NCI-H2227 treated with DMSO at 0.1 percent for 48 hours (cell line): ENCODE data around the gene PXYLP1.
A peak's percentile ranks its signal among the peaks of the same experiment; 100 is the strongest.
"Not testable (repeated sequence)": the region's sequence is repeated elsewhere in the genome, so short reads cannot be mapped to it uniquely, and the experiment has no call there.

Experiments
- DNase-seq: peaks from one replicate; lab custom pipeline; 2025; lab: John Stamatoyannopoulos, UW

Gene PXYLP1

GRCh38 chr3:141231101-141231951, at the start of gene PXYLP1:
Gene PXYLP1, plus strand, starts transcription at chr3:141231825. Its CDS starts 28,351 bp downstream, at chr3:141260176.
- peak; percentile 69 for DNase-seq

DNA sequence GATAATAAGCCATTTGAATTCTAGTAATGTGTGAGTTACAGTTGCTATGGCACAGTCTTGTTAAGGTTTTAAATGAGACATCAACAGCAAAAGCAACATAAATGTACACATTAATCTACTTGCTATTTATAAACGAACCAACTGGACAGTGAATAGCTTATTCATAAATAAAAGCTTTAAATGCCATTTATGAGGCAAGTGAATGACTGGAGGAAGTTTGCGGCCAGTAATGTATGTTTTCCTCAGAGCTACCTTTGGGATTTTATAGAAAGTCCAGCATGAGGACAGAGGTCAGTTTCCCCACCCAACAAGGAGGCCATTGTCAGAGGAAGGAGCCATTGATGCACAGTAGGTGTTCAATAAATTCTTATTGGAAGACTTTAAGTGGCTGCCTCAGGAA, 48.0 kb upstream of the PXYLP1 start:
- DNase-seq = no peak

DNA sequence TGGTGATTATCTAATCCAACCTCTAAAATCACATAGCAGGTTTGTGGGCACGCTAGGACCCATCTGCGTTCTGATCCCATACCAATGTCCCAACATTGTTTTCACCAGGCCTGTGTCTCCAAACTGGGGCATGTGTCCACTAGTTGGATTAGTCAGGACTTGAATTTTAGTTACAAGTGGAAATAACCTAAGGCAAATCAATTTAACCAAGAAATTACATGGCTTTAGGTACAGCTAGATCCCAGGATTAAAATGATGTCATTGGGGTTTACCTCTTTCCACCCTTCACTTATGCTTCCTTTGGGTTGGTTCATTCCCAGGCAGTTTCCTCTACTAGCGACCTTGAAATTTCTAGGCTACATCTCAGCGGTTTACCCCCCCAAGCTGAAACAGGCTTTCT, 47.2 kb upstream of the PXYLP1 start:
- no peak for DNase-seq

DNA sequence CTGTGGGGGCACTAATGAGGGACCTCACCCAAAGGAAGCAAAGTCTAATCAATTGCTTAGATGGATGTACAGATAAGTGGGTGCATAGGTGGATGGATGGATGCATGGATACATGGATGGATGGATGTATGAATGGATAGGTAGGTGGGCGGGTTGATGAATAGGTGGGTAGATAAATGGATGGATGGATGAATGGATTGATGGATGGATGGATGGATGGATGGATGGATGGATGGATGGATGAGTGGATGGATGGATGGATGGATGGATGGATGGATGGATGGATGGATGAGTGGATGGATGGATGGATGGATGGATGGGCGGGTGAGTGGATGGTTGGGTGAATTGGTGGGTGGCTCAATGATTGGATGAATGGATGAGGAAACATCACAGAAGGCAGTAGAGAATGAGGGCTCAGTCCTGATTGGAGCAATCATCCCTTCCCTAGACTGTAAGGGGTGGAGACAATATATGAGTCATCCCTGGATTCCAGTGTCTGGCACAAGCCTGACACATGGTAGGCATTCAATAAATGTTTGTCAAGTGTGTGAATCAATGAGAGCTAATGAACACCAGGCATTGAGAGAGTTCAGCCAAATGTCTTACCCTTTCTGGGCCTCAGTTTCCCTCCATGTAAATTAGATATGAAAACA, 40.4 kb upstream of the PXYLP1 start:
- DNase-seq = no peak

DNA sequence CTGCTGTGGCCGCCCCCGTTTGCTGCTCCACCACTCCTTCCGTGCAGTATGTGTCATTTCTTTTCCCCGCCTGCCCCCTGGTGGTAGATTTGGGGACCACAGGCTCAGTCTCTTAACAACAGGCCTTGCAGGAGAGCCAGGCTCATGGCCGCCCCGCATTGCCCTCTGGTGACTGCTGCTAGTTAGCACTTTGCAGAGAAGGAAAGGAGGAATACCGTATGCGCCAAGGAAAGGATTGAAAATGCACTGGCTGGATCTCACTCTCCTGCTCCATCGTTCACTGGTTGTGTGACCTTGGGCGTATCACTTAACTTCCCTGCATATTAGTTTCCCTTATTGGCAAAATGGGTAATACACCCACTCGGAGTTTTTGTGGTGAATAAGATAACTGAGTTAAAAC, 39.3 kb upstream of the PXYLP1 start:
- peak; percentile 91 for DNase-seq

DNA sequence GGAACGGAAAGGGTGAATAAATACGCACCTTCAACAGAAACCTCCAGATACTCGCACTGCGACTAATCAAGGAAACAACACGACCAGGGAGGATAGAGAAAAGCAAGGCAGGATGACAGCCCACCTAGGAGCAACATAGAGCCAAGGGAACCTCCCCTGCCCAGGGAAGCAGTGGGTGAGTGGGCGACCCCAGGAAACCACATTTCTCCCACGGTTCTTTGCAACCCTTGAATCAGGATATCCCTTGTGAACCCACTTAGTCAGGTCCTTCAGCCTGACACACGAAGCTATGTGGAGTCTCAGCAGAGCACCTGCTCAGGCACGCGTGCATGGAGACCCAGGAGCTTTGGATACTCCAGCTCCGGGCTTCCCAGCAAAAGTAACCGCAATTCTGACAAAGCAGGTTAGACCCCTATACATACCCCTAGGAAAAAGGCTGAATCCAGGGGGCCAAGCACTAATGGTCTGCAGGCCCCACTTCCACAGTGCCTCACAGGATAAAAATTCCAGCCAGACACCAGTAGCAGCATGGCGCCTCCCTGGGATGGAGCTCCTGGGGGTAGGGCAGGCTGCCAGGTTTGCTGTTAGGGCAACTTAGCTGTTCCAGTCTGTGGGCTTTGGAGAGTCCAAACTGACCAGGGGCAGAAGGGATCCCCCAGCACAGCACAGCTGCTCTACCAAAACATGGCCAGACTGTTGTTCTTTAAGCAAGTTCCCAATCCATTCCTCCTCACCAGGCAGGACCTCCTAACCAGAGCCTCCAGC, 38.4 kb upstream of the PXYLP1 start:
- no peak for DNase-seq

DNA sequence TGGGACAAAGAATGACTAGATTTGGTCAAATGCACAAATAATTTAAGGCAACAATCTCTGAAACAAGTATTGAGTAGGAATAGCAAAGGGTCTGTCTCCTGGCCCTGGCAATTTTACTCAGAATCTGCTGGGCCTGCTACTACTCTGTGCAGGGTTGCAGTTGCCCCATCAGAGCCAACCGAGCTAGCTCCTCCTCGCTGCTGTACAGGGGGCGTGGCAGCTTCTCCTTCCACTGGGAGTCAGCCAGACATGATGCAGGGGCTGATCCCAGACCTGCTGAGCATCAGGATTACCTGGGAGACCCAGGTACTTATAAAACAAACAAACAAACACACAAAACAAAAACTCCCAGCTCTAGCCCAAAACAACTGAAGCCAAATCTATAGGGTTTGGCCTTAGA, 30.5 kb upstream of the PXYLP1 start:
- no peak for DNase-seq

DNA sequence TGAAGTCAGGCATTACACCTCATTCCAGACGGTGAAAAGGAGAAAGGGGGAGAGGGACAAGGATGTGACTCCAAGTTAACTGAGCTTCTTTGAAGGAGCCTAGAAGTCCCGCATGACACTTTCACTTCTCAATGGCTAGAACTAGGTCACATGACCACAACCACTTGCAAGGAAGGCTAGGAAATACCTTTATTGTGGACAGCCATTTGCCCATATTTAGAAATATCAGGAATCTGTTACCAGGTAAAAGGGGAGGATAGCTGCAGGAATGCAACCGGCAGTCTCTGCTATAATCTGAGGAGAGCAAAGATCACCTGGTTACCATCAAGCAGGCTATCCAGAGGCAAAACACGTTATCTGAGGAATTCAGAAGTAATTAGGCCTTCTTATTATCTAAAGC, 28.9 kb upstream of the PXYLP1 start:
- DNase-seq = no peak

GRCh38 chr3:141203866-141204265, 27.8 kb upstream of the PXYLP1 start:
- DNase-seq = no peak

GRCh38 chr3:141204343-141204742, 27.3 kb upstream of the PXYLP1 start:
- no peak for DNase-seq

- DNase-seq = not testable (repeated sequence)
Observed at GRCh38 chr3:141211306-141211705, 20.3 kb upstream of the PXYLP1 start.

DNA sequence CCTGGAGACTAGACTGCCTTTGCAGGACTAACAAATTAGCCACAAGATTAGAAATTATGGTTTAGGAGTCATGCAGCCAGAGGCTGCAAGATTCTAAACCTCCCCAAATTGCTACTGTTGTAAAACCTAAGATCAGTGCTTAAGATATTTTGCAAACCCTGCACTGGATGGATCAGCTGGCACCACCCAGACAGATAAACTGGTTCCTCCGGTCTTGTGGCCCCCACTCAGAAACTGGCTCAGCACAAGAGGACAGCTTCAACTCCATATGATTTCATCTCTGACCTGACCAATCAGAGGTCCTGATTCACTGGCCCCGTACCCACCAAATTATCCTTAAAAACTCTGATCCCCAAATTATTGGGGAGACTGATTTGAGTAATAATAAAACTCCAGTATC, 19.5 kb upstream of the PXYLP1 start:
- no peak for DNase-seq

DNA sequence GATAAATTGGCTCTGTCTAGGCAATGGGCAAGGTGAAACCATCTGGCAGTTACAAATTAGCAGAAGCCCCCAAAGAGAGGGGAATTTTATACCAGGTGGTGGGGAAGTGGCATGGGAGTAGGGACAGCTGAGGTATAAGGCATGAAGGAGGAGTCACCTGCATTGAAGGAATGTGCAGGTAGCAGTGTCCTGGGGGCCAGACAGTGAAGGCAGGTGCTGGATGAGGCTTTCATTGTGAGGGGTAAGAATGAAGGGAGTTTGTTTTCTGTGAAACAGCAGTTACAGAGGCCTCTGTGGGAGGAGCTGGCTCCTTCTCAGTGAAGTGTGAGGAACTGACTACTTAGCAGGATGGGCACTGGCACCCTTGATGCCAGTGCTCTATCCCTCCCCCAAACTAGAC, 19.1 kb upstream of the PXYLP1 start:
- no peak for DNase-seq

DNA sequence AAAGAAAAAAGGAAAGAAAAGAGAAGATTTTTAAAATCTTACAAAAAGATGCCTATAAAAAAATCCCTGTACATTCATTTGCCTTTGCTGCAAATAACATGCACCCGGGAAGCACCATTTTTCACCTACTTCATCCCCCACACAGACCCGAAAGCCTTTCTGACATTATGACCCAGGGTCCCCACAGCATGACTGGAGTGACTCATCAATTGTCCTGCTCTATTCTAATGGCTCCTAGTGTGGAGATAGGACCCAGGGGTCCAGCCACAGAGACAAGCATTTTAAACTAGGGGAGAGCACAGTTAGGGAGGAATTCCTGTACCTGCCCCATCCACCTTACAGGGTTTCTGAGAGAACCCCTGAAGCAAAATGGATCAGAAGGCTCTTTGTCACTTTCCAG, 14.7 kb upstream of the PXYLP1 start:
- no peak for DNase-seq

GRCh38 chr3:141217389-141217788, 14.2 kb upstream of the PXYLP1 start:
- DNase-seq = no peak

DNA sequence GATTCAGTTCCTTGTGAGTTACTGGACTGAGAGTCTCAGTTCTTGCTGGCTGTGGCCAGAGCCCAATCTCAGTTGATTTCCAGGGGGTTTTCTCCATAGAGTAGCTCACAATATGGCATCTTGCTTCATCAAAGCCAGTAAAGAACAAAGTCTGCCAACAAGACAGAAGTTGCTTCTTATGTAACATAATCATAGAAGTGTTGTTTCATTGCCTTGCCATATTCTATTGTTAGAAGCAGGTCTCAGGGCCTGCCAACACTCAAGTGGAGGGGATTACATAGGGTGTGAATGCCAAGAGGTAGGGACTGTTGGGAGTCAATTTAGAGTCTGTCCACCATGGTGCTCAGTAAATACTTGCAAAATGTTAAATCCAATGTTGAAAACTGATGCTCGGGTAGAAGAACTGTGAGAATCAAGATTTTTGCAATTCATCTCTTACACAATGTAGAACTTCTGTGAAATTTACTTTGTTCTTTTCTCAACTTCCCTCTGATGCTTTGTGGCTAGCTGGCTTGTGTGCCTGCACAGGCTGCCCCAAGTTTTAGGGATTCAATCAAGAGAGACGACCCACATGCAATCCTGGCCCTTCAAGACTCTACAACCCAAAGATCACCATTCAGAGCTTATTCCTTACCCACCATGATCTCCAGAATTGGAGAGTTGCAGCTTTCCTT, 13.3 kb upstream of the PXYLP1 start:
- no peak for DNase-seq

- DNase-seq = no peak
Observed at GRCh38 chr3:141218926-141219325, 12.7 kb upstream of the PXYLP1 start.

GRCh38 chr3:141223673-141224166, 7.9 kb upstream of the PXYLP1 start:
- no peak for DNase-seq

GRCh38 chr3:141225939-141226338, 5.7 kb upstream of the PXYLP1 start:
- DNase-seq = no peak

DNA sequence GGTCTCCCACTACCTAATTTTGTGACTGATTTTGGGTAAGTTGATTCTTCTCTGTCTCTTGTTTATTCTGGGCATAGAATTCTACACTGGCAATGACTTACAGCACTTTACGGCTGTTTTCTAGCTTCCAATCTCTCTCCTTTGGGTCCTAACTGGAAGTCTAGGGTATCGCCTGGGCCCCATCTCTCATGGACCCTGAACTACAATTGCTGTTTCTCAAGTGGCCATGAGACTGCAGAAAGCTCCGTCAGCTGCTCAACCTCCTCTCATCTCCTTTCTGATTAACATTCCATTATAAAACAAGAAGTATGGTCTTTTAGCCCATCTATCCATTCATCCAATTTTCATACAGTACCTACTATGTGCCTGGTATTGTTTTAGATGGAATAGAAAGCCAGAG, 4.4 kb upstream of the PXYLP1 start:
- no peak for DNase-seq

DNA sequence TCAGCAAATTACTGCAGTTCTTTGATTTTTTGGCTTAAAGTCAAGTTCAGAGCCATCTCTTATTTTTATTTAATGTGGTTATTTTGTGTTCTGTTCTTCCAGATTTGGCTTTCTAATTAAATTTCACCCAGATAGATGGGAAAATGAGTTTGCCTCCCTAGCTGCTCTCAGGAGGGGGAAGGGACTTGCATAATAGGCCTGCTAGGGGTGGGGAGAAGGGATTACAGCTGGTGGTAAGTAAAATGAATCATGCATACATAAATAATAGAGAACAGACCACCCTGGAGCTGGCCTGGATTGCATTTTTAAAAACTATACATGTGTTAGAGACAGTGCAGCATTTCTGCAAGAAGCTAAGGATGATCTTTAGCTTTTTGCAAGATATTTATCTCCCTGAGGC, 3.9 kb upstream of the PXYLP1 start:
- DNase-seq = no peak

DNA sequence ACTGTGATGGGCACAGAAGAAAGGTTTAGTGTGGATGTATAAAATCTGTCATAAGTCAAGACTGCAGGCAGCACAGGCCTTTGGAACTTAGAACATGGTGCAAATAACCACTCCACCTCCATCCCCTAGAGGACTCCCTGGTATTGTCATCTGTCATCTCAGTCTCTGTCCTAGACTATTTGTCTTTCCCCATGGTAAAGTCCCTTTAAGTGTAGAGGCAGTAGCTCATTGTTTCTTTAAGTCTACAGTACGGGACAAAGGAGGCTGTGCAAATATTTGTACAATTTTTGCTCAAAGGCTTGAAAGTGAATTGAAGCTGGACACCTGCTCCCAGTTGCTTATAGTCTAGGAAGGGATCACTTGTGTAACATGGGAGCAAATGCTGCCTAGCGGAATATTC, 3.2 kb upstream of the PXYLP1 start:
- no peak for DNase-seq
